Fibroblast of the aortic adventitia (primary cell): Measurements from ENCODE around the gene IGF2R. TPM values are rescaled to one million over a fixed set of nuclear protein-coding genes. Genes with fewer than 3 reads are reported as not detected.

ENCODE experiments used
- DNase-seq: peaks from one replicate; pipeline ENCODE4 v3.0.0-alpha.2; 2010; ENCODE audit warnings: low read depth
- H3K4me3 ChIP-seq: 2 replicates; pipeline ENCODE4 v1.5.1; 2011; ENCODE audit warnings: low read depth, mild to moderate bottlenecking, control low read depth, low read length, moderate library complexity
- CTCF ChIP-seq: IDR thresholded peaks from 2 replicates; pipeline ENCODE4 v1.5.1; 2011; ENCODE audit warnings: mild to moderate bottlenecking, low read length, control low read depth, inconsistent platforms; ENCODE audit not compliant: insufficient read depth
- total RNA-seq: library from RNA; depleted of rRNA; stranded (reverse); fragments of >200 nt; gene quantifications from 2 replicates; pipeline ENCODE4 v1.2.3, GENCODE V29; 2012; ENCODE audit warnings: low replicate concordance

The IGF2R gene
- total RNA-seq, 1 donor, result 112 TPM

GRCh38 chr6:160077526-160077925 is 108.6 kb downstream of the IGF2R start:
- DNase-seq, result no peak
- TF ChIP-seq CTCF, result no peak
- no peak overlapping the region for H3K4me3 ChIP-seq

- no peak for TF ChIP-seq CTCF
- H3K4me3 ChIP-seq, result no peak overlapping the region
- DNase-seq, result no peak
Observed at GRCh38 chr6:160078883-160079685, 110.2 kb downstream of the IGF2R start.

- no peak for DNase-seq
- no peak overlapping the region for H3K4me3 ChIP-seq
- no peak for TF ChIP-seq CTCF
Observed at GRCh38 chr6:160079686-160080043, 110.8 kb downstream of the IGF2R start.

DNA sequence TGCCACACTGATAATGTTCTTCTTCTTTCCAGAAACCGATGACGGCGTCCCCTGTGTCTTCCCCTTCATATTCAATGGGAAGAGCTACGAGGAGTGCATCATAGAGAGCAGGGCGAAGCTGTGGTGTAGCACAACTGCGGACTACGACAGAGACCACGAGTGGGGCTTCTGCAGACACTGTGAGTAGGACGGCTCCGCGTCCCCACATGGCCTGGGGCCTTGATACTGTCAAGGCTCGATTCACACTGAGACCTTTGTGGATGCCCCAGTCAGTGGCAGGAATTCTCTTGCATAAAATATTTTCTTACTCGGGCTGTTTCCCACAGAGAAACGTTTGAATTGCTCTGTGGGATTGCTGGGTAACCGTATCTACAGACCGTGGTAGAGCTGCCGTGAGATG is 111.2 kb downstream of the IGF2R start:
- H3K4me3 ChIP-seq, result no peak overlapping the region
- no peak for DNase-seq

DNA sequence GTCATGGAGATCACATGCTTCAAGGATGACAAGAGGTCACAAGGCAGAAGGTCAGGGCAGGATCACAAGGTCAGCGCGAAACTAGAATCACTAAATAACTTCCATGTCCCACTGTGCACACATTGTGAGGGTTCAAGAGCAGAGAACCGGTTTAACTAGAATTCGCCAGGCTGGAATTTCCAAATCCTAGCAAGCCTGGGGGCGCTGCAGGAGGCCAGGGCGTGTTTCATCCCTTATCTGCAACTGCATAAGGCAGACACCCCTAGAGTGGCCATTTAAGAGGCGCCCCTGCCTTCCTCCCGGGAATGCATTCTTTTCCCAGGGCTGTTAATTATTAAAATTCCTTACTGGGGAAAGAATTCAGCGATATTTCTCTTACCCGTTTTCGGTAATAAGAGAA is 112.5 kb downstream of the IGF2R start:
- H3K4me3 ChIP-seq, result no peak overlapping the region
- DNase-seq, result no peak
- no peak for TF ChIP-seq CTCF

More for the DNA sequence above, 111.2 kb downstream of the IGF2R start:
- no peak for TF ChIP-seq CTCF

GRCh38 chr6:160082627-160083026 is 113.7 kb downstream of the IGF2R start:
- no peak overlapping the region for H3K4me3 ChIP-seq
- no peak for DNase-seq
- TF ChIP-seq CTCF, result no peak
